HEK293 (cell line): ENCODE data around the gene KPTN.

ENCODE experiments used
- AEBP2 ChIP-seq: fragments of 450-650 bp; formaldehyde crosslinking; IDR thresholded peaks from 2 replicates; pipeline ENCODE4 v1.5.1; 2016; ENCODE audit warnings: missing biosample characterization, missing genetic modification characterization, borderline replicate concordance
- BCL11A ChIP-seq: fragments of 450-650 bp; formaldehyde crosslinking; IDR thresholded peaks from 2 replicates; pipeline ENCODE4 v1.5.1; 2016; ENCODE audit warnings: low read depth, missing biosample characterization, missing genetic modification characterization
- ELK4 ChIP-seq: IDR thresholded peaks from 2 replicates; pipeline ENCODE4 v1.6.1; 2011; ENCODE audit warnings: mild to moderate bottlenecking, low read depth, low read length, borderline replicate concordance
- HIC1 ChIP-seq: fragments of 450-650 bp; formaldehyde crosslinking; IDR thresholded peaks from 2 replicates; pipeline ENCODE4 v1.5.1; 2016; ENCODE audit warnings: missing biosample characterization, missing genetic modification characterization
- HOXD13 ChIP-seq: sonication (generic); formaldehyde crosslinking; IDR thresholded peaks from 2 replicates; pipeline ENCODE4 v1.8.0; 2022; ENCODE audit warnings: missing genetic modification reagents, borderline replicate concordance
- KLF1 ChIP-seq: fragments of 450-650 bp; formaldehyde crosslinking; IDR thresholded peaks from 2 replicates; pipeline ENCODE4 v1.5.1; 2016; ENCODE audit warnings: missing biosample characterization, missing genetic modification characterization
- KLF10 ChIP-seq: fragments of 450-650 bp; IDR thresholded peaks from 2 replicates; pipeline ENCODE4 v1.5.1; 2018; ENCODE audit warnings: missing biosample characterization, mild to moderate bottlenecking, missing genetic modification characterization
- KLF16 ChIP-seq: fragments of 450-650 bp; formaldehyde crosslinking; IDR thresholded peaks from 2 replicates; pipeline ENCODE4 v1.5.1; 2017; ENCODE audit warnings: missing biosample characterization, missing genetic modification characterization
- KLF17 ChIP-seq: fragments of 450-650 bp; formaldehyde crosslinking; IDR thresholded peaks from 2 replicates; pipeline ENCODE4 v1.5.1; 2016; ENCODE audit warnings: missing biosample characterization, missing genetic modification characterization
- MZF1 ChIP-seq: fragments of 450-650 bp; formaldehyde crosslinking; IDR thresholded peaks from 2 replicates; pipeline ENCODE4 v1.5.1; 2017; ENCODE audit warnings: missing biosample characterization, missing genetic modification characterization, borderline replicate concordance
- PATZ1 ChIP-seq: fragments of 450-650 bp; formaldehyde crosslinking; IDR thresholded peaks from 2 replicates; pipeline ENCODE4 v1.5.1; 2016; ENCODE audit warnings: missing biosample characterization, missing genetic modification characterization
- SALL2 ChIP-seq: fragments of 450-650 bp; formaldehyde crosslinking; IDR thresholded peaks from 2 replicates; pipeline ENCODE4 v1.5.0; 2017; ENCODE audit warnings: missing biosample characterization, mild to moderate bottlenecking, missing genetic modification characterization, borderline replicate concordance
- TRIM28 ChIP-seq: IDR thresholded peaks from 2 replicates; pipeline ENCODE4 v1.6.1; 2011; ENCODE audit warnings: low read length, control low read depth, borderline replicate concordance
- ZBTB1 ChIP-seq: fragments of 450-650 bp; formaldehyde crosslinking; IDR thresholded peaks from 2 replicates; pipeline ENCODE4 v1.5.1; 2016; ENCODE audit warnings: missing biosample characterization, missing genetic modification characterization
- ZBTB48 ChIP-seq: fragments of 450-650 bp; formaldehyde crosslinking; IDR thresholded peaks from 2 replicates; pipeline ENCODE4 v1.5.1; 2016; ENCODE audit warnings: missing biosample characterization, missing genetic modification characterization
- ZFP37 ChIP-seq: fragments of 450-650 bp; formaldehyde crosslinking; IDR thresholded peaks from 2 replicates; pipeline ENCODE4 v1.5.1; 2016; ENCODE audit warnings: missing biosample characterization, missing genetic modification characterization
- ZNF132 ChIP-seq: fragments of 450-650 bp; formaldehyde crosslinking; IDR thresholded peaks from 2 replicates; pipeline ENCODE4 v1.5.1; 2017; ENCODE audit warnings: missing biosample characterization, missing genetic modification characterization, borderline replicate concordance
- ZNF19 ChIP-seq: fragments of 450-650 bp; formaldehyde crosslinking; IDR thresholded peaks from 2 replicates; pipeline ENCODE4; 2016; ENCODE audit warnings: missing biosample characterization, missing genetic modification characterization, low read depth
- ZNF214 ChIP-seq: fragments of 450-650 bp; formaldehyde crosslinking; IDR thresholded peaks from 2 replicates; pipeline ENCODE4 v1.5.1; 2017; ENCODE audit warnings: missing biosample characterization, mild to moderate bottlenecking, missing genetic modification characterization, borderline replicate concordance
- ZNF311 ChIP-seq: fragments of 450-650 bp; formaldehyde crosslinking; IDR thresholded peaks from 2 replicates; pipeline ENCODE4 v1.5.1; 2017; ENCODE audit warnings: missing biosample characterization, missing genetic modification characterization, borderline replicate concordance
- ZNF341 ChIP-seq: fragments of 450-650 bp; formaldehyde crosslinking; IDR thresholded peaks from 2 replicates; pipeline ENCODE4; 2016; ENCODE audit warnings: low read depth, missing biosample characterization, missing genetic modification characterization
- ZNF555 ChIP-seq: fragments of 450-650 bp; formaldehyde crosslinking; conservative IDR thresholded peaks from 2 replicates; pipeline ENCODE4 v1.5.1; 2017; ENCODE audit warnings: missing biosample characterization, mild to moderate bottlenecking, missing genetic modification characterization, inconsistent platforms
- ZNF585B ChIP-seq: fragments of 450-650 bp; formaldehyde crosslinking; IDR thresholded peaks from 2 replicates; pipeline ENCODE4 v1.5.1; 2016; ENCODE audit warnings: missing biosample characterization, missing genetic modification characterization
- ZNF639 ChIP-seq: fragments of 450-650 bp; formaldehyde crosslinking; IDR thresholded peaks from 2 replicates; pipeline ENCODE4 v1.5.1; 2016; ENCODE audit warnings: missing biosample characterization, missing genetic modification characterization
- ZNF654 ChIP-seq: fragments of 450-650 bp; formaldehyde crosslinking; IDR thresholded peaks from 2 replicates; pipeline ENCODE4 v1.5.1; 2016; ENCODE audit warnings: low read depth, missing biosample characterization, missing genetic modification characterization
- ZNF660 ChIP-seq: fragments of 450-650 bp; IDR thresholded peaks from 2 replicates; pipeline ENCODE4 v1.5.1; 2018; ENCODE audit warnings: missing biosample characterization, mild to moderate bottlenecking, missing genetic modification characterization
- ZNF664 ChIP-seq: fragments of 450-650 bp; formaldehyde crosslinking; IDR thresholded peaks from 2 replicates; pipeline ENCODE4 v1.5.1; 2016; ENCODE audit warnings: missing biosample characterization, missing genetic modification characterization
- ZNF701 ChIP-seq: fragments of 450-650 bp; formaldehyde crosslinking; IDR thresholded peaks from 2 replicates; pipeline ENCODE4 v1.5.1; 2016; ENCODE audit warnings: missing biosample characterization, missing genetic modification characterization
- ZSCAN23 ChIP-seq: fragments of 450-650 bp; formaldehyde crosslinking; IDR thresholded peaks from 2 replicates; pipeline ENCODE4 v1.5.1; 2016; ENCODE audit warnings: missing biosample characterization, missing genetic modification characterization
- ZSCAN4 ChIP-seq: fragments of 450-650 bp; formaldehyde crosslinking; IDR thresholded peaks from 2 replicates; pipeline ENCODE4 v1.5.1; 2017; ENCODE audit warnings: missing biosample characterization, missing genetic modification characterization

Gene KPTN

GRCh38 chr19:47428177-47428894 is 55.7 kb downstream of the KPTN start (continued):
- TF ChIP-seq PATZ1 (peak; percentile 70), AEBP2 (tag by site-specific recombination) (no peak), BCL11A (no peak), ZNF311 (tag by site-specific recombination) (no peak), ZSCAN23 (tag by site-specific recombination) (no peak), SALL2 (tag by site-specific recombination) (no peak), ZNF19 (tag by site-specific recombination) (no peak), KLF1 (tag by site-specific recombination) (peak; percentile 82), ZNF585B (tag by site-specific recombination) (no peak), ZNF555 (tag by site-specific recombination) (no peak), ELK4 (no peak), HOXD13 (CRISPR knock-in tag) (no peak), KLF10 (tag by site-specific recombination) (peak; percentile 98), MZF1 (no peak), ZNF214 (tag by site-specific recombination) (no peak), ZNF341 (tag by site-specific recombination) (peak; percentile 100), TRIM28 (no peak), ZNF664 (no peak), ZNF701 (tag by site-specific recombination) (no peak), ZNF660 (tag by site-specific recombination) (no peak; the same call in 1 of the 2 replicates), ZBTB48 (tag by site-specific recombination) (no peak), ZFP37 (no peak), ZNF639 (tag by site-specific recombination) (no peak), ZSCAN4 (tag by site-specific recombination) (no peak), KLF17 (no peak), ZNF132 (tag by site-specific recombination) (no peak), ZBTB1 (no peak), HIC1 (tag by site-specific recombination) (no peak), ZNF654 (no peak), KLF16 (tag by site-specific recombination) (peak; percentile 81; the same call in 1 of the 2 replicates)
